Measurements from ENCODE around the gene GRIA3. TPM values are rescaled to one million over a fixed set of nuclear protein-coding genes. Genes with fewer than 3 reads are reported as not detected.
A peak's percentile ranks its signal among the peaks of the same experiment; 100 is the strongest.

Gene GRIA3
- total and polyA plus RNA-seq, 2 donors (not counting 1 experiment from before 2014, with no cell fraction given), result 0.52 to 2.3 TPM

- Histone ChIP-seq H2AFZ (ENCODE audit: low read length) (no peak overlapping the region), H3K27me3 (ENCODE audit: control insufficient read depth, insufficient read depth, low read length) (peaks cover 5% of the 10 kb centered on the region), H3K9me3 (ENCODE audit: control insufficient read depth, insufficient read depth, low read depth, low read length) (no peaks in the 10 kb centered on the region), H4K20me1 (ENCODE audit: control insufficient read depth, extremely low read depth, insufficient read depth, low read length) (no peaks in the 10 kb centered on the region), H3K27ac (ENCODE audit: insufficient read depth, low read length) (no peak overlapping the region), H3K4me2 (ENCODE audit: extremely low read depth, insufficient read depth, low read length) (no peak overlapping the region), H3K4me1 (ENCODE audit: control insufficient read depth, extremely low read depth, insufficient read depth, low read length) (no peaks in the 10 kb centered on the region), H3K4me3 (replicated peaks in 1 of 4; ENCODE audit: control extremely low read depth in 1 of 4, insufficient read depth in 1 of 4, low read depth in 3 of 4, low read length in 4 of 4) (no peak overlapping the region), H3K36me3 (ENCODE audit: control insufficient read depth, insufficient read depth, low read length) (no peaks in the 10 kb centered on the region), H3K79me2 (ENCODE audit: control insufficient read depth, insufficient read depth, low read length) (no peaks in the 10 kb centered on the region), H3K9ac (ENCODE audit: insufficient read depth, low read length) (no peak overlapping the region)
- TF ChIP-seq CTCF (conservative IDR thresholded peaks at IDR 0.05 in 1 of 2, IDR thresholded peaks at IDR 0.05 in 1 of 2; ENCODE audit: low read depth in 1 of 2, low read length in 2 of 2), result no peak
- TF ChIP-seq EZH2 (IDR thresholded peaks at IDR 0.05; ENCODE audit: low read length, missing control alignments), result no peak
- no peak for DNase-seq (ENCODE audit: low read depth in 2 of 2)
Measured at GRCh38 chrX:123181233-123181914, 2.7 kb upstream of the GRIA3 start.

GRCh38 chrX:123184866-123185276 lies 793 bp downstream of the GRIA3 start:
- no peaks in the 10 kb centered on the region for H3K4me1 ChIP-seq (ENCODE audit: control insufficient read depth, extremely low read depth, insufficient read depth, low read length)
- H3K27ac ChIP-seq (ENCODE audit: insufficient read depth, low read length), result no peak overlapping the region
- H3K79me2 ChIP-seq (ENCODE audit: control insufficient read depth, insufficient read depth, low read length), result no peaks in the 10 kb centered on the region
- H3K4me3 ChIP-seq (replicated peaks in 1 of 4; ENCODE audit: control extremely low read depth in 1 of 4, insufficient read depth in 1 of 4, low read depth in 3 of 4, low read length in 4 of 4), result peak overlapping the region in 3 of 4 experiments; percentile 18 to 49 (median 21)
- peaks cover 5% of the 10 kb centered on the region for H3K27me3 ChIP-seq (ENCODE audit: control insufficient read depth, insufficient read depth, low read length)
- DNase-seq (ENCODE audit: low read depth in 2 of 2), result no peak
- no peaks in the 10 kb centered on the region for H3K9me3 ChIP-seq (ENCODE audit: control insufficient read depth, insufficient read depth, low read depth, low read length)
- no peaks in the 10 kb centered on the region for H3K36me3 ChIP-seq (ENCODE audit: control insufficient read depth, insufficient read depth, low read length)
- H3K9ac ChIP-seq (ENCODE audit: insufficient read depth, low read length), result no peak overlapping the region
- no peak for TF ChIP-seq CTCF (conservative IDR thresholded peaks at IDR 0.05 in 1 of 2, IDR thresholded peaks at IDR 0.05 in 1 of 2; ENCODE audit: low read depth in 1 of 2, low read length in 2 of 2)
- TF ChIP-seq EZH2 (IDR thresholded peaks at IDR 0.05; ENCODE audit: low read length, missing control alignments), result no peak
- no peaks in the 10 kb centered on the region for H4K20me1 ChIP-seq (ENCODE audit: control insufficient read depth, extremely low read depth, insufficient read depth, low read length)
- no peak overlapping the region for H2AFZ ChIP-seq (ENCODE audit: low read length)
- H3K4me2 ChIP-seq (ENCODE audit: extremely low read depth, insufficient read depth, low read length), result peak overlapping the region; percentile 51

GRCh38 chrX:123185721-123186120 lies 1.6 kb downstream of the GRIA3 start:
- peak overlapping the region; percentile 25 for H3K4me2 ChIP-seq (ENCODE audit: extremely low read depth, insufficient read depth, low read length)
- H3K4me1 ChIP-seq (ENCODE audit: control insufficient read depth, extremely low read depth, insufficient read depth, low read length), result no peaks in the 10 kb centered on the region
- H3K36me3 ChIP-seq (ENCODE audit: control insufficient read depth, insufficient read depth, low read length), result no peaks in the 10 kb centered on the region
- no peak overlapping the region for H2AFZ ChIP-seq (ENCODE audit: low read length)
- no peak for TF ChIP-seq EZH2 (IDR thresholded peaks at IDR 0.05; ENCODE audit: low read length, missing control alignments)
- TF ChIP-seq CTCF (conservative IDR thresholded peaks at IDR 0.05 in 1 of 2, IDR thresholded peaks at IDR 0.05 in 1 of 2; ENCODE audit: low read depth in 1 of 2, low read length in 2 of 2), result no peak
- H4K20me1 ChIP-seq (ENCODE audit: control insufficient read depth, extremely low read depth, insufficient read depth, low read length), result no peaks in the 10 kb centered on the region
- peaks cover 5% of the 10 kb centered on the region for H3K27me3 ChIP-seq (ENCODE audit: control insufficient read depth, insufficient read depth, low read length)
- H3K27ac ChIP-seq (ENCODE audit: insufficient read depth, low read length), result no peak overlapping the region
- DNase-seq (ENCODE audit: low read depth in 2 of 2), result peak in 1 of 2 donors; percentile 46
- no peaks in the 10 kb centered on the region for H3K79me2 ChIP-seq (ENCODE audit: control insufficient read depth, insufficient read depth, low read length)
- H3K4me3 ChIP-seq (replicated peaks in 1 of 4; ENCODE audit: control extremely low read depth in 1 of 4, insufficient read depth in 1 of 4, low read depth in 3 of 4, low read length in 4 of 4), result peak overlapping the region in 1 of 4 experiments; percentile 22
- no peak overlapping the region for H3K9ac ChIP-seq (ENCODE audit: insufficient read depth, low read length)
- no peaks in the 10 kb centered on the region for H3K9me3 ChIP-seq (ENCODE audit: control insufficient read depth, insufficient read depth, low read depth, low read length)

All from fibroblast of lung (primary cell).